ENCODE measurements around the gene AHNAK2. TPM values are rescaled to one million over a fixed set of nuclear protein-coding genes. Genes with fewer than 3 reads are reported as not detected.
"Not testable (repeated sequence)": the region's sequence is repeated elsewhere in the genome, so short reads cannot be mapped to it uniquely, and the experiment has no call there.

AHNAK2 gene
- total RNA-seq, 2 donors from 2014 or later: 0.05 TPM; not detected in 1

- Mint-ChIP-seq H3K9me3 (no peaks in the 10 kb centered on the region), H3K27me3 (ENCODE audit: low read depth) (peaks cover 12% of the 10 kb centered on the region), H3K27ac (no peak overlapping the region), H3K36me3 (ENCODE audit: insufficient read depth in 2 of 2) (no peaks in the 10 kb centered on the region), H3K4me3 (no peak overlapping the region), H3K4me1 (ENCODE audit: low read depth) (no peaks in the 10 kb centered on the region)
- ATAC-seq (replicated peaks in 1 of 2) (no peak), DNase-seq (no peak)
Observed at GRCh38 chr14:104955396-104955770, 22.8 kb downstream of the AHNAK2 start.

GRCh38 chr14:104954746-104955395, 23.3 kb downstream of the AHNAK2 start:
- no peak for ATAC-seq (replicated peaks in 1 of 2)
- Mint-ChIP-seq H3K27ac (no peak overlapping the region), H3K4me1 (ENCODE audit: low read depth) (no peaks in the 10 kb centered on the region), H3K9me3 (no peaks in the 10 kb centered on the region), H3K27me3 (ENCODE audit: low read depth) (peaks cover 12% of the 10 kb centered on the region), H3K36me3 (ENCODE audit: insufficient read depth in 2 of 2) (no peaks in the 10 kb centered on the region), H3K4me3 (no peak overlapping the region)
- no peak for DNase-seq

- DNase-seq: no peak
- no peaks in the 10 kb centered on the region for H3K4me1 Mint-ChIP-seq (ENCODE audit: low read depth)
- peaks cover 12% of the 10 kb centered on the region for H3K27me3 Mint-ChIP-seq (ENCODE audit: low read depth)
- no peak overlapping the region for H3K4me3 Mint-ChIP-seq
- H3K27ac Mint-ChIP-seq: no peak overlapping the region
- ATAC-seq (replicated peaks in 1 of 2): no peak
- no peaks in the 10 kb centered on the region for H3K9me3 Mint-ChIP-seq
- no peaks in the 10 kb centered on the region for H3K36me3 Mint-ChIP-seq (ENCODE audit: insufficient read depth in 2 of 2)
Observed at GRCh38 chr14:104953896-104954656, 24.1 kb downstream of the AHNAK2 start.

GRCh38 chr14:104953097-104953496, 25.1 kb downstream of the AHNAK2 start:
- no peaks in the 10 kb centered on the region for H3K9me3 Mint-ChIP-seq
- no peaks in the 10 kb centered on the region for H3K36me3 Mint-ChIP-seq (ENCODE audit: insufficient read depth in 2 of 2)
- H3K27me3 Mint-ChIP-seq (ENCODE audit: low read depth): peaks cover 5% of the 10 kb centered on the region
- DNase-seq (no peak), ATAC-seq (replicated peaks in 1 of 2) (no peak)
- no peak overlapping the region for H3K27ac Mint-ChIP-seq
- no peak overlapping the region for H3K4me3 Mint-ChIP-seq
- H3K4me1 Mint-ChIP-seq (ENCODE audit: low read depth): no peaks in the 10 kb centered on the region

- not testable (repeated sequence) for H3K27ac Mint-ChIP-seq; H3K4me1 Mint-ChIP-seq (ENCODE audit: low read depth); H3K9me3 Mint-ChIP-seq; H3K27me3 Mint-ChIP-seq (ENCODE audit: low read depth); H3K36me3 Mint-ChIP-seq (ENCODE audit: insufficient read depth in 2 of 2); DNase-seq; H3K4me3 Mint-ChIP-seq; ATAC-seq (replicated peaks in 1 of 2)
Observed at GRCh38 chr14:104951863-104952657, 26.1 kb downstream of the AHNAK2 start.

- not testable (repeated sequence) for H3K4me3 Mint-ChIP-seq; H3K9me3 Mint-ChIP-seq; H3K36me3 Mint-ChIP-seq (ENCODE audit: insufficient read depth in 2 of 2); ATAC-seq (replicated peaks in 1 of 2); H3K27me3 Mint-ChIP-seq (ENCODE audit: low read depth); H3K27ac Mint-ChIP-seq; DNase-seq; H3K4me1 Mint-ChIP-seq (ENCODE audit: low read depth)
Observed at GRCh38 chr14:104950701-104951100, 27.5 kb downstream of the AHNAK2 start.

- Mint-ChIP-seq H3K27ac (no peak overlapping the region), H3K9me3 (no peaks in the 10 kb centered on the region), H3K36me3 (ENCODE audit: insufficient read depth in 2 of 2) (no peaks in the 10 kb centered on the region), H3K4me3 (no peak overlapping the region), H3K27me3 (ENCODE audit: low read depth) (peaks cover 5% of the 10 kb centered on the region), H3K4me1 (ENCODE audit: low read depth) (no peaks in the 10 kb centered on the region)
- DNase-seq: no peak
- no peak for ATAC-seq (replicated peaks in 1 of 2)
Observed at GRCh38 chr14:104950021-104950420, 28.2 kb downstream of the AHNAK2 start.

GRCh38 chr14:104949406-104949955, 28.7 kb downstream of the AHNAK2 start:
- H3K4me1 Mint-ChIP-seq (ENCODE audit: low read depth); H3K27me3 Mint-ChIP-seq (ENCODE audit: low read depth); DNase-seq; ATAC-seq (replicated peaks in 1 of 2); H3K36me3 Mint-ChIP-seq (ENCODE audit: insufficient read depth in 2 of 2); H3K4me3 Mint-ChIP-seq; H3K9me3 Mint-ChIP-seq; H3K27ac Mint-ChIP-seq: not testable (repeated sequence)

- Mint-ChIP-seq H3K9me3 (no peaks in the 10 kb centered on the region), H3K4me3 (no peak overlapping the region), H3K27ac (no peak overlapping the region), H3K4me1 (ENCODE audit: low read depth) (no peaks in the 10 kb centered on the region), H3K36me3 (ENCODE audit: insufficient read depth in 2 of 2) (no peaks in the 10 kb centered on the region), H3K27me3 (ENCODE audit: low read depth) (peaks cover 5% of the 10 kb centered on the region)
- ATAC-seq (replicated peaks in 1 of 2) (no peak), DNase-seq (no peak)
Observed at GRCh38 chr14:104948736-104949031, 29.5 kb downstream of the AHNAK2 start.

GRCh38 chr14:104947881-104948735, 30.1 kb downstream of the AHNAK2 start:
- not testable (repeated sequence) for H3K4me3 Mint-ChIP-seq; ATAC-seq (replicated peaks in 1 of 2); H3K4me1 Mint-ChIP-seq (ENCODE audit: low read depth); DNase-seq; H3K9me3 Mint-ChIP-seq; H3K27me3 Mint-ChIP-seq (ENCODE audit: low read depth); H3K27ac Mint-ChIP-seq; H3K36me3 Mint-ChIP-seq (ENCODE audit: insufficient read depth in 2 of 2)

GRCh38 chr14:104947201-104947600, 31.0 kb downstream of the AHNAK2 start:
- not testable (repeated sequence) for H3K9me3 Mint-ChIP-seq; H3K4me1 Mint-ChIP-seq (ENCODE audit: low read depth); H3K27ac Mint-ChIP-seq; H3K4me3 Mint-ChIP-seq; H3K27me3 Mint-ChIP-seq (ENCODE audit: low read depth); ATAC-seq (replicated peaks in 1 of 2); DNase-seq; H3K36me3 Mint-ChIP-seq (ENCODE audit: insufficient read depth in 2 of 2)

GRCh38 chr14:104945986-104946965, 31.9 kb downstream of the AHNAK2 start:
- not testable (repeated sequence) for H3K27ac Mint-ChIP-seq; H3K4me3 Mint-ChIP-seq; ATAC-seq (replicated peaks in 1 of 2); H3K9me3 Mint-ChIP-seq; H3K36me3 Mint-ChIP-seq (ENCODE audit: insufficient read depth in 2 of 2); H3K27me3 Mint-ChIP-seq (ENCODE audit: low read depth); H3K4me1 Mint-ChIP-seq (ENCODE audit: low read depth); DNase-seq
